Dedifferentiated amniotic fluid mesenchymal stem cell (primary cell): ENCODE results near the gene RPS6KA1.
"Not testable (repeated sequence)": the region's sequence is repeated elsewhere in the genome, so short reads cannot be mapped to it uniquely, and the experiment has no call there.

ENCODE experiments used
- DNase-seq: peaks from one replicate; pipeline ENCODE4 v3.0.0-alpha.2; 2016; ENCODE audit errors: extremely low spot score

Gene RPS6KA1

DNA sequence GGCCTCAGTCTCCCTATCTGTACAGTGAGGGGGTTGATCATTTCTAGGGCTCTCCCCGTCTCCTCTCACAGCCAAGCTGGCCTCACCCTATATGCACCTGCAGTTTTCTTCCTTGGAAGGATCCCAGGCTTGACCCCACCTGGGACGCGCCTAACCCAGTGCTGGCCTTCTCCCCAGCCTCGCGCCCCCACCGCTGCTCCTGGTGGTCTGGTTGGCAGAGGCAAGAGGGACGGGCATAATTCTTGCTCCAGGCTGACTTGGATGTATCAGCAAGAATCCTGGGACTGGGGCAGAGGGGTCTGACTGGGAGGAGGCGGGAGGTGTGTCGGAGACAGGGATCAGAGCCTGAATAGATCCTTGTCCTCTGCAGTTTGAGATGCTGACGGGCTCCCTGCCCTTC, 25.2 kb downstream of the RPS6KA1 start:
- no peak for DNase-seq

DNA sequence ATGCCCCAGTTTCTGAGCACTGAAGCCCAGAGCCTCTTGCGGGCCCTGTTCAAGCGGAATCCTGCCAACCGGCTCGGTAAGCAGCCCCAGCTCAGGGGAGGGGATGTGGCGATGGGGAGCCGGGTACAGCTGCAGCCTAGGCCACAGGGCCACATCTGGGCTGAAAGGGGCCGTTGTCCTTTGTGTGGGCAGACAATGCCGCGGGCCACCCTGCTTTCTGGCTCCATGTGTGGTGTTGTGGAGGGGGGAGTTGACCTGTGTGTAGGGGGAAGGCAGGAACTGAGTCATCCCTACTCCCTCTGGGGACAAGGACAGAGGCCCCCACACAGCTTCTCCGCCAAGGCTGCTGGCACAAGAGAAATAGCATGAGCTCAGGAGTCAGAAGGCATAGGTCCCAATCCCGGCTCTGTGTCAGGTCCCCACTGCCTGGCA, 26.0 kb downstream of the RPS6KA1 start:
- no peak for DNase-seq

DNA sequence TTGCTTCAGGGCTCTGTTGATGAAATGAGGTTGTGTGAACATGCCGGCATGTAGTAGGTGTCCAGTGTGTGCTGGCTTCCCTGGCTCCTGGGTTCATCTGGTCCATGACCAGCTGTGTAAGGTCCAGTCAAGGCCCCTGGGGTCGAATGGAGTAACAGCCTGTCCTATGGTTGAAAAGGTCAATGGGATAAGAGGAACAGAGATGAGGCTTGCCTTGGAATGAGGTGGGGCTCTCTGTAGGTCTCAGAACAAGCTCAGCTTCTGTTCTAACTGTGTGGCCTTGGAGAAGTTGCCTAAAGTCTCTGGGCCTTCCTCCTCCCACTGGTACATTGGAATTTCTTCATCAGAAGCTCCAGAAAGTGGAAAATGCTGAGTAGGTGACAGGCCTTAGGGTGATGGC, 26.6 kb downstream of the RPS6KA1 start:
- DNase-seq: no peak

DNA sequence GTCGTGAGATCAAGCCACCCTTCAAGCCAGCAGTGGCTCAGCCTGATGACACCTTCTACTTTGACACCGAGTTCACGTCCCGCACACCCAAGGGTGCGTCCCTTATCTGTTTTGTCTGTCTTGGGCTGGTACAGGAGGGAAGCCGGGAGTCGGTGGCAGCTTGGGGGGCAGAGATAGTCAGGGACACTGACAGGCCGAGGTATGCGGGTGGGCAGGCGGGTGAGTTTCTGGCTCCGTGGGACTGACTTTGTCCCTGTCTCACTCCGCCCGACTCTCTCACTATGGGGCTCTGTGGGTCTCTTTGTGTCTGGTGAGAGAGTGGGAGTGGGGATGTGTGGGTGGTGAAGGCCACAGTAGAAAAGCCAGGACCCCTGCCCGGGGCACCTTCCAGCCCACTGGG, 27.4 kb downstream of the RPS6KA1 start:
- DNase-seq: no peak

DNA sequence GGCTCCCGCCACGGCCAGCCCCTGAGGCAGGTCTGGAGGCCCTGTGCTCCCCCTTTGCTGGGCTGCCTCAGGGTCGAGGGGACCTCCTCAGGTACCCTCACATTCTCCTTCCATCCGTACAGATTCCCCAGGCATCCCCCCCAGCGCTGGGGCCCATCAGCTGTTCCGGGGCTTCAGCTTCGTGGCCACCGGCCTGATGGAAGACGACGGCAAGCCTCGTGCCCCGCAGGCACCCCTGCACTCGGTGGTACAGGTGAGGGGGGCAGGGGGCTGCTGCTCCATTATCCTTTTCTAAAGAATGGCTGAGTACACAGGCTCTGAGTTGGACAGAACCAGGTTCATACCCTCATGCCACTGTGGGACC, 29.1 kb downstream of the RPS6KA1 start:
- no peak for DNase-seq

DNA sequence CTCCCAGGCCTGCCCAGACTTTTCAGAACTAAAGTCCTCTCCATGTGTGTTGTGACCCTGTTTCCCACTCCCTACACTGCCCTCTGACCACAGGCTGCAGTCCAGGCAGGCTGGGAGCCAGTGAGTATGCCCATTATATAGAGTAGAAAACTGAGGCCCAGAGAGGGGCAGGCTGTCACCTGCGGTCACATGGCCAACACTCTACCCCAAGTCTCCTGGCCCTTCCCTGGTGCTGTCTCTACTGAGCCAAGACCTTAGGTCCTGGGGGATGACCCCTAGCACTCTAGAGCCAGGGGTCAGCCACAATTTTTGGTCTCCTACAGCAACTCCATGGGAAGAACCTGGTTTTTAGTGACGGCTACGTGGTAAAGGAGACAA, 30.8 kb downstream of the RPS6KA1 start:
- no peak for DNase-seq

DNA sequence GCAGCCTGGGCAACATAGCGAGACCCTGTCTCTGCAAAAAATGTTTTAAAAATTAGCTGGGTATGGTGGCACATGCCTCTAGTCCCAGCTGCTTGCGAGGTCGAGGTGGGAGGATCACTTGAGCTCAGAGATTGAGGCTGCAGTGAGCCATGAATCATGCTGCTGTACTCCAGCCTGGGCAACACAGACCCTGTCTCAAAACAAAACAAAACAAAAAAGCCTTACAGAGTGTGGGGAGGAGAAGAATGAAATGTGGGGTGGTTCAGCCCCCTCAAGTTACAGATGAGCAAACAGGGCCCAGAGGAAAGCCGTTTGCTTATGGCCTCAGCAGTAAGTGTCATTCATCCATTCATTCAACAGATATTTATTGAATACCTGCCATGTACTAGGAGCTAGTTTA, 40.7 kb downstream of the RPS6KA1 start:
- no peak for DNase-seq

DNA sequence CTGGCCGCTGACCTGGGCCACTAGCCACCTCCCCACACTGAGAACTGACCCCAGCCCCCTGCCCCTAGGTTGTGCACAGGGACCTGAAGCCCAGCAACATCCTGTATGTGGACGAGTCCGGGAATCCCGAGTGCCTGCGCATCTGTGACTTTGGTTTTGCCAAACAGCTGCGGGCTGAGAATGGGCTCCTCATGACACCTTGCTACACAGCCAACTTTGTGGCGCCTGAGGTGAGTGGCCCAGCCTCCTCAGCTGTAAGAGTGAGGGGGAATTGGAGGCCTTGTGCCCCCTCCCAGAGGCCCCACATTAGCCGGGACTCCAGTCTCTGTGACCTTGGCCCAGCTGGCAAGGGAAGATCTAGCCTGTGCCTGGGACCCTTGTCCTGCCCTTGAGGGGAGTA, 41.8 kb downstream of the RPS6KA1 start:
- DNase-seq: no peak

DNA sequence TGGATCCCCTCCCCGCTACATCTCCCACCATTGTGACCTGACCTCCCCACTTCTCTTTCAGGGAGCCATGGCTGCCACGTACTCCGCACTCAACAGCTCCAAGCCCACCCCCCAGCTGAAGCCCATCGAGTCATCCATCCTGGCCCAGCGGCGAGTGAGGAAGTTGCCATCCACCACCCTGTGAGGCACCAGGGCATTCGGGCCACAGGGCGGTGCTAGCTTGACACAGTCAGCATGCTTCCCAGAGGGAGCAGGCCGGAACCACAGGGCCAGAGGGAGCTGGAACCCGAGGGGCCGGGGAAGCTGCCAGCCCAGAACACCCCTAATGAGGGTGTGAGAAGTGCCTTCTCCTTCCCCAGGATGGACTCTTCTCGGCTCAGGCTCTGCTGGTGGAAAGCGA, 44.5 kb downstream of the RPS6KA1 start:
- DNase-seq: no peak

DNA sequence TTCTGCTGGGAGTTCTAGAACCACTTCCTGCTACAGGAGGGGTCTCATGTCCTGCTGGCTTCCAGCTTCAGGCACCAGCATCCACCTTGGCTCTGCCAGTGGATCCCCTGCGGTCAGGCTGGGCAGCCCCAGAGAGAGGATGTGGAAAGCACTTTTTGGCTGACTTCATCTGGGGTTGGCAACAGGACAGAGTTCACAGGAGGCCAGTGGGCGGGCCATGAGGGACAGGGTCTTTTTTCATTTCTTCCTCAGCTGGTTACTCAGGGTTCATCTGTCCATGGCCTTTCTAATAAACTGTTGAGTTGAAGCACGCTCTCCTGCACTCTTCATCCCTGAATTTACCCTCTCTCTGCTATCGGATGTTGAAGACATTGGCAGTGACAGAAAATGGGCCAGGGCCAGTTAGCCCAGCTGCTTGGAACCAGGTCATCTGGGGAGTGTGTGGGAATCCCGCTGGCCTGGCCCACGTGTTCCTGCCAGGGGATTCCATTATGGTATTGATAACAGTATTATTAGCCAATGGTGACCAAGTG, 45.2 kb downstream of the RPS6KA1 start:
- no peak for DNase-seq

DNA sequence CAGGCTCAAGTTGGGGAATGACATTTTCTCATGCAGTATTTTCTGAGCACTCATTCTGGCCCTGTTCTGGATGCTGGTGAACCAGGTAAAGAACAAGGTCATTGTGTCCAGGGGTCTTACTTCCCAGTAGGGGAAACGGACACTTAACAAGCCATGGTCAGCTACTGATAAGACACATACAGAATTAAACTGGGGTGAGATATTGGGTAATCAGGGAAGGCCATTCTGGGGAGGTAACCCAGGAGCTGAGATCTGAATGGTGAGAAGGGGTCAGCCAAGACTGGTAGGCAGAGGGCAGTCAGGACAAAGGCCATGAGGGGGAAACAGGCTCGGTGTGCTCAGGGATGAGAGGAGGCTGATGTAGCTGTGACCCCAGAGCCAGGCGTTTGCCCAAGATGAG, 45.8 kb downstream of the RPS6KA1 start:
- DNase-seq: no peak

DNA sequence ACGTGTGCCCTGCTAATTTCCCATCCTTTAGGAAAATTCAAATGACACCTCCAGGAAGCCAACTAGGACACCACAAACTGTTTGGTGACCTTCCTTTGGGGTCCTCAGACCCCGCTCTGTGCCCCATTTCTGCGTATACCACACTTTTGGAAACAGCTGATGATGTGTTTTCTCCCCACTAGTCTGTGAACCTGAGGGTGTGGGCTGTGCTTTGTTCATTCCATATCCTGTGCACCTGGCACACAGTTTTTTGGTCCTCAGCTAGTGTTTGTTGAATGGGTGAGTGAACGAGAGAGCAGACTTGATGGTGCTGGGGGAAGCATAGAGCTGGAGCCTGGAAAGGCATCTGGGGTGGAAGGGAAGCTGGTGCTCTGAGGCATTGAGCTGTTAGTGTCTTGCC, 48.6 kb downstream of the RPS6KA1 start:
- no peak for DNase-seq

DNA sequence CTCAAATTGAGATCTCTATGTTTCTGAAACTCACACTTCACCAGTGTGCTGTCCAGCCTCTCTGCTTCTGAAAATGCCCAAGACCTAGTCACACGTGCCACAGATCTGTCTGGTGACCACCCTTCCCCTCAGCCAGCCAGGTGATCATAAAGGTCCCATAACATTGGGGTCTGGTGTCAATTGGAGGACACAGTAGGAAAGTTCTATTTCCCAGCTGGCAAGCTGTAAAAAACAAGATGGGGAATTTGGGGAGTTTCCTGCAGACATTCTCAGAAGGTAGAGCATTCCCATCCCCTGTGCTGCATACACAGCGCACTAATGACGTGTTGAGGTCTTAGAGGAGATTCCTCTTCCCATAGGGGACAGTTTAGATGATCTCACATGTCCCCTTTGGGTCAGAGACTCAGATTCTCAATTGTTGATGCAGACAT, 50.1 kb downstream of the RPS6KA1 start:
- no peak for DNase-seq

DNA sequence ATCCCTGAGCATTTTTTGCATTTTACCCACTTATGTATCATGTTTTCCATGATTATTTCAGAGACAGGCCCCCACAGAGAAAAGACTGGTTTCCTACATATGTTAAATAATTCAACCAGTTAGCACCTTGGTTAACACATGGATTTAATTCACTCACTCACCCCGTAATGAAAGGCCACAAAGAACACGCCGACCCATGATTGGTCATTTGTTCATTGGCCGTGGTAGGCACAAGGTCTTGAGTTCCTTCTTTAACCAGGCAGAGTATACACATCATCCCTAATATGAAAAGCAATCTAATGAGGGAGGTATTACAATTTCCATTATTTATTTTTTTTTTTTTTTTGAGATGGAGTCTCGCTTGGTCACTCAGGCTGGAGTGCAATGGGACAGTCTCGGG, 50.6 kb downstream of the RPS6KA1 start:
- no peak for DNase-seq

DNA sequence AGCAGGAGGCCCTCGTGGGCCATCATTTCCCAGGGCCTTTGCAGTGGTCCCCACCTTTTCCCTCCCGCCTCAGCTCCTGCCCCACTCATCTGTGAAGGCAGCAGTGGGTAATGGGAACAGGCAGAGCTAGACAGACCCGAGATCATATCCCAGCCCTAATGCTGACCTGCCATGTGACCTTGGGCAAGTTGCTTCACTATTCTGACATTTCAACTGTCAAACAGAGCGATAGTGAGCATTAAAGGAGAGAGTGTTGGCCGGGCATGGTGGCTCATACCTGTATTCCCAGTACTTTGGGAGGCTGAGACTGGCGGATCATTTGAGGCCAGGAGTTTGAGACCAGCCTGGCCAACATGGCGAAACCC, 51.7 kb downstream of the RPS6KA1 start:
- no peak for DNase-seq

DNA sequence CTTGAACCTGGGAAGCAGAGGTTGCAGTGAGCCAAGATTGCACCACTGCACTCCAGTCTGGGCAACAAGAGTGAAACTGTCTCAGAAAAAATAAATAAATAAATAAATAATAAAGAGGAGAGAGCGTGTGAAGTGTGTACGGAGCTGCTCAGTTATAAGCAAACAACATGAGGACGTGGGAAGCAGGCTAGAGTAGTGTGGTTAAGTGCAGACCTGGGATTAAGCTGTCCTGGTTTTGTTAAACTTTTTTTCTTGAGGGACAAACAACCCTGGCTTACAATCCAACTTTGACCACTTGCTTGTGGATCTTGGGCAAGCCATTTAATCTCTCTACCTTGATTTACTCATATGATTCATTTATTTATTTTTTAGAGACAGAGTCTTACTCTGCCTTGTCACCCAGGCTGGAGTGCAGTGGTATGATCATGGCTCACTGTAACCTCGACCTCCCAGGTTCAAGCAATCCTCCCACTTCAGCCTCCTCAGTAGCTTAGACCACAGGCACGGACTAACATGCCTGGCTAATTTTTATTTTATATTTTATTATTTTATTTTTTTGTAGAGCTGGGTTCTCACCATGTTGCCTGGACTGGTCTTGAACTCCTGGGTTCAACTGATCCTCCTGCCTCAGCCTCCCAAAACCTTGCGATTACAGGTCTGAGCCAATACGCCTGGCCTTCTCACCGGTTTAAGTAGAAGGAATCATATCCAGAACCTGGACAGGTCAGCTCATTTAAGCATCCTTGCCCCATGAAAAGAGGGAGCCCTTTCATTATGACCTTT, 52.7 kb downstream of the RPS6KA1 start:
- DNase-seq: no peak

DNA sequence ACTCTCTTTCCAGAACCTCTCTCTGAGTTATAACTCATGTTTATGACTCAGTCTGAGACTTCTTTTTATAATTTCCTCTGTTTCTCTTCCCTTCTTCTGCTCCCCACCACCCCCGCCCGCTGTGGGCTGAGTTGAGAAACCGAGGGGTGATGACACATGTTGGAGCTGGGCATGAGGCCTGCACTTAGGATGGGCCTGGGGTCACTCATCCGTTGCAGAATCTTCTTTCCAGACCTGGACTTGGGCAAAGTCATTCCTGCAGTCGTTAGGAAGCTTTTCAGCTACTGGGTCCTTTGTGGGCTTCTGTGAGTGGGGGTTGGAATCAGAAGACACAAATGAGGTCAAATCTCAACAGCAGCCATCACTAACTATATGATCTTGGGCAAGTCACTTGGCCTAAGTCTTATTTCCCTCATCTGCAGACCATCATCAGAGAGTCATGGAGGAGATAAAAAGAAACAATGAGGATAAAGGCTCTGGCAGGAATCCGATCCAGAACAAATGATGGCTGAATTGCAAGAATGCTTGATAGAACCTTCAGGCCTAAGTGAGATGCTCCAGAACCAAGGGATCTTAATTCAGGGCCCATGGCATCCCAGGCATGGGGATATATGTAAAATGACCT, 53.4 kb downstream of the RPS6KA1 start:
- DNase-seq: no peak

DNA sequence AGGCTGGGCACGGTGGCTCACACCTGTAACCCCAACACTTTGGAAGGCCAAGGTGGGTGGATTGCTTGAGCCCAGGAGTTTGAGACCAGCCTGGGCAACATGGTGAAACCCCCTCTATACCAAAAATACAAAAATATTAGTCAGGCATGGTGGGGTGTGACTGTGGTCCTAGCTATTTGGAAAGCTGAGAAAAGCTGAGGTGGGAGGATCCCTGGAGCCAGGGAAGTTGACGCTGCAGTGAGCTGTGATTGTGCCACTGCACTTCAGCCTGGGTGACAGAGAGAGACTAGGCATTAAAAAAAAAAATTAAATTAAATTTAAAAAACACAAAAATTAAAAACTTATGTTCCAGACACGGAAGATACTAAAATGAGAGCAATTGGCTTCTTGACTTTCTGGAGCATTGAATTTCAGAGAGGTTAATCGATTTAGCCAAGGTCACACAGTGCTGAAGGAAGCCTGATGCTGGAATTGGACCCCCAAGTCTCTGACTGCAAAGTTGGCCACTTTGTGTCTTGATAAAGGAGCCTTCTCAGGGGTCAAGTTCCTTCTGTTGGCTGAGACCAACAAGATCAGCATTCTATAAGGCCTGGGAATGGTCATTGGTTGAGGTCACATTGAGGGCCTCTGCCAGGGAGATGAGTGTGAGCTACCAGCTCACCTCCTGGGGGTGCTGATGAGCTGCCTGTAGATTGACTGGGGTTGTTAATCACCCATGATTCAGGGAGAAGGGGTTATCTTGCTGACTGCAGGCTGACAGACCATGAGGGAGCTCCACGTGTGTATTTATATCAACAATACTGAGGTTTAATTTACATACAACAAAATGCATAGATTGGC, 54.3 kb downstream of the RPS6KA1 start:
- DNase-seq: no peak

DNA sequence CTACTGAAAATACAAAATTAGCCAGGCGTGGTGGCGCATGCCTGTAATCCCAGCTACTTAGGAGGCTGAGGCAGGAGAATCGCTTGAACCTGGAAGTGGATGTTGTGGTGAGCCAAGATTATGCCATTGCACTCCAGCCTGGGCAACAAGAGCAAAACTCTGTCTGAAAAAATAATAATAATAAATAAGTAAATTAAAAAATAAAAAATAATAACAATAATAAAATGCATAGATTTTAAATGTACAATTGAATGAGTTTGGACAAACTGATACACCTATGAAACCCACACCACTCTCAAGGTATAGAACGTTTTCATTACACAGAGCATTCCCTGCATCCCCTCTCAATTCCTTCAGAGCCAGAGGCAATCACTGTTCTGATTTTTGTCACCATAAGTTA, 55.0 kb downstream of the RPS6KA1 start:
- DNase-seq: not testable (repeated sequence)

DNA sequence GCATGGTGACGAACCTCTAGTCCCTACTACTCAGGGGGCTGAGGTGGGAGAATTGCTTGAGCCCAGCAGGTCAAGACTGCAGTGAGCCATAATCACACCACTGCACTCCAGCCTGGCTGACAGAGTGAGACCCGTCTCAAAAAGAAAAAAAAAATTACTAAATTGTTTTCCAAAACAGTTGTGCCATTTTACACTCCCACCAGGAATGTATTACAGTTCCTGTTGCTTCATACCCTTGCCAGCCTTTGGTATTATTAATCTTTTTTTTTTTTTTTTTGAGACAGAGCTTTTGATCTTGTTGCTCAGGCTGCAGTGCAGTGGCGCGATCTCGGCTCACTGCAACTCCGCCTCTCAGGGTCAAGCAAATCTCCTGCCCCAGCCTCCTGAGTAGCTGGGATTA, 55.9 kb downstream of the RPS6KA1 start:
- DNase-seq: no peak

DNA sequence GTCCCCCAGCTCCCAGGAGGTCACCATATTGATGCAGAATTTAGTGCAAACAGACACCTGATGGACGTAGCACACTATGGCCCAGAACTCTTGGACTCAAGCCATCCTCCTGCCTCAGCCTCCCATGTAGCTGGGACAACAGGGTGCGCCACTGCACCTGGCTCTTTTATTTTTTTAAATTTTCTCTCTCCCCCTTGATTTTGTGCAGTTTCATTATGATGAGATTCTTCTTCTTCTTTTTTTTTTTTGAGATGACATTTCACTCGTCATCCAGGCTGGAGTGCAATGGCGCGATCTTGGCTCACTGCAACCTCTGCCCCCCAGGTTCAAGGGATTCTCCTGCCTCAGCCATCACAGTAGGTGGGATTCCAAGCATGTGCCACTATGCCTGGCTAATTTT, 63.8 kb downstream of the RPS6KA1 start:
- no peak for DNase-seq

DNA sequence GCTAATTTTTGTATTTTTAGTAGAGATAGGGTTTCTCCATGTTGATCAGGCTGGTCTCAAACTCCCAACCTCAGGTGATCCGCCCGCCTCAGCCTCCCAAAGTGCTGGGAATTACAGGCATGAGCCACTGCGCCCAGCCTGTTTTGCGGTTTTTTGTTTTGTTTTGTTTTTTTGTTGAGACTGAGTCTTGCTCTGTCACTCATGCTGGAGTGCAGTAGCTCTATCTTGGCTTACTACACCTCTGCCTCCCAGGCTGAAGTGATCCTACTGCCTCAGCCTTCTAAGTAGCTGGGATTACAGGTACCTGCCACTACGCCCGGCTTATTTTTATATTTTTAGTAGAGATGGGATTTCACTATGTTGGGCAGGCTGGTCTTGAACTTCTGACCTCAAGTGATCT, 65.0 kb downstream of the RPS6KA1 start:
- not testable (repeated sequence) for DNase-seq

DNA sequence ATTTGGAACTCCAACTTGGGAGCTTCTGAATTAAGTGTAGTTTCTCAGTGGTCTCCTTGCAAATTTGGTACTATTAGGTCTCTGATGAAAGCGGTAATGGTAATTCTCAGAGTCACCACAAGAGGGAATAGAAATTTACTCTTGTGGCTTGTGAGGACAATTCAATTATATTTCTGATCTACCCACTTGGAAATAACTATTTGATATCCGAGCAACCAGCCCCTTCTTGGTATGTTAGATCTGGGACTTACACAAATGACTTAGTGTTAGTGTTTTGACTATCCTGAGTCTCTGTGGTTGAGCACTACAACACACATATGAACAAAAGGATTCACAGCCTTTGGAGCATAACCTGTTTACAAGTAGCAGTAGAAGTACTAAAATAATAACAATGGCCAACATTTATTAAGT, 68.1 kb downstream of the RPS6KA1 start:
- DNase-seq: peak; percentile 65
